Stimulated activated CD8-positive, alpha-beta memory T cell treated with anti-CD3 and anti-CD28 coated beads, Interleukin-12 subunit alpha, Interleukin-12 subunit beta, amount 100 ng/mL, for 4 hours (primary cell): Measurements from ENCODE around the gene EIF5A2.

Experiments
- DNase-seq: peaks from one replicate; pipeline ENCODE4 v3.0.0-alpha.2; 2020; ENCODE audit warnings: low read depth

The EIF5A2 gene

DNA sequence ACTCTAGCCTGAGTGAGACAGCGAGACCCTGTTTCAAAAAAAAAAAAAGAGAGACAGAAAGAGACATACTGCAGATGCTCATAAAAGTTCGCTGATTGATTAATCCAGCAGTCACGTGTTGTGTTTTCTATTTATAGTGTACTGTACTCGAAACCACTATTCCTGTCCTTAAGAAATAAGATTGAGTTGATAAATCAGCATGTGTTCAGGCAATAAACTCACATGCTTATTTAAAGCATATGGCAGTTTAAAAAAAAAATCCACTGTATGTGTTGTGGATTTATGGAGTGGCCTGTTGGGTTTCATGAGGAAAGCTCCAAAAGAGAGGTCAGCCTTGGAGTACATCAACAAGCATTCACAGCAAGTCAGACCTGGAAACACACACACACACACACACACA lies 56.1 kb downstream of the EIF5A2 start:
- no peak for DNase-seq

DNA sequence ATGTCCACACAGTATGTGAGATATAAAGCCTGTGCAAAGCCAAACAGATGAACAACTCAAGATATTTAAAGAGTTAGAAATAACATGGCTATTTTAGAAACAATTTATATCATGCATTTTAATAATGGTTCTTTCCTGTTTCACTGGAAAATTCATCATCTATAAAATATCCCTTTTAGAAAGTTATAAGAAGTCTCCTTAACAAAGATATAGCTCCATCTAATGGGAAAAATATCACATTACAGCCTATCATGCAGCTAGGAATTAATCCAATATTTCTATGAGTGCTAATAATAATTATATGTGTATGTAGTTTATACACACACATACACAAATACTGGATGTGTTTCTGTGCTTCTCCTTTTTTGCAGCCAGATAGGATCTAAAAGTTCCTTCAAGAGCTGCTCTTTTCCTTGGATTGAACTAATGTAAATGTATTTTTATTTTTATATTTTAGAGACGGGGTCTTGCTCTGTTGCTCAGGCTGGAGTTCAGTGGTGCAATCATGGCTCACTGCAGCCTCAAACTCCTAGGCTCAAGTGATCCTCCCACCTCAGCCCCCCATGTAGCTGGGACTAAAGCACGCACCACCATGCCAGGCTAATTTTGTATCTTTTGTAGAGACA lies 60.0 kb downstream of the EIF5A2 start:
- DNase-seq, result no peak

DNA sequence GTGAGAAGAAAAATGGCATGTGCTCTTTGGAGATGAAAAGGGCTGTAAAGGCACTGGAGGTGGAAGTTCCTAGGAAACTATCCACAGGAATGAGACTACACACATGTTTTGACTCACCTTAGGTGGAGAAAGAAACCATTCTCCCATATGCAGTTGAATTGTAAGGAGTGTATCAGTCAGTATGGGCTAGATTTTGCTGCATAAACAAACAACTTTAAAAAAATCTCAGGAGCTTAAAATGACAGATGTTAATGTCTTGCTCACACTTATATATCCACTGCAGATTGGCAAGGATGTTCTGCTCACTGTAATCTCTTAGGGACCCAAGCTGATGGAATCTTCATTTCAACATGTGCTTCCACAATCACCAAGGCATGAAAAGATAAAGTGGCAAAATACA lies 64.1 kb downstream of the EIF5A2 start:
- DNase-seq, result no peak

DNA sequence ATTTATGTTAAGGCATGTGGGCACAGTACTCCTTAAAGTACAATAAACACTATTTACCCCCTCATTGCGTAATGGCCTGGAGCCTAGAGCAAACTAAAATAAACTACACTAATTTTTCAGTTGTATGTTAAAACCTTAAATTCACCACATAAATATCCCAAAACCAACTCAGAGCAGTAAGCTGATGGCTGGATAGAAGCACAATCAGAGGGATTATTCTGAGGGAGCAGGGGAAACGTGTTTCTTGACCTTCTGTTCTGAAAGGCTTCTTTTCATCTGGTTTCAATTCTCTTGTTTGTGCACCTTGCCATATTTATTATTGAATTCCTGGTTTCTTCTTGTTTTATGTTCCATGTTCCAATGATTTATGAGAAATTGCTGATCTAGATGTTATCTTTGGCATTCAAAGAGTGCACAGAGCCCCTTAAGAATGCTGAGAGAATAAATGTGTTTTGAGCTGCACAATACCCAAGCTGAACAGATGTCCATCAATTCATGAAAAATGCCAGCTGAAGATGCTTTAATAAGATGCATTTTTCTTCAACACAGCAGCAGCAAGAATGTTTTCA lies 68.1 kb downstream of the EIF5A2 start:
- no peak for DNase-seq

DNA sequence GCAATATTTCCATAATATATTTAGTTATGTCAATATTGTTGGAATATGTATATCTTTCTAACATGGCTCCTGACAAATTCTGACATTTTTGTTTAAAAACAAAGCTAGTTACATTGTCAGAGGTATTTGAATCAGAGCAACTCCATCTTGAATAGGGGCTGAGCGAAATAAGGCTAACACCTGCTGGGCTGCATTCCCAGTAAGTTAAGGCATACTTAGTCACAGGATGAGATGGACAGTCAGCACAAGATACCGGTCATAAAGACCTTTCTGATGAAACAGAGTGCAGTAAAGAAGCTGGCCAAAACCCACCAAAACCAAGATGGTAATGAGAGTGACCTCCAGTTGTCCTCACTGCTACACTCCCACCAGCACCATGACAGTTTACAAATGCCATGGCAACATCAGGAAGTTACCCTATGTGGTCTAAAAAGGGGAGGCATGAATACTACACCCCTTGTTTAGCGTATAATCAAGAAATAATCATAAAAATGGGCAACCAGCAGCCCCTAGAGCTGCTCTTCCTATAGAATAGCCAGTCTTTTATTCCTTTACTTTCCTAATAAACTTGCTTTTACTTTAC lies 68.8 kb downstream of the EIF5A2 start:
- DNase-seq, result no peak
